HG02870 (cell line): ENCODE data around the gene ACHE.
A peak's percentile ranks its signal among the peaks of the same experiment; 100 is the strongest.

Experiments
- ATAC-seq: cut with Tn5 transposase; IDR thresholded peaks from one replicate; pipeline ENCODE4 v1.9.1; 2021; ENCODE audit warnings: mild to moderate bottlenecking, moderate library complexity; ENCODE audit not compliant: unreplicated experiment

Gene ACHE

DNA sequence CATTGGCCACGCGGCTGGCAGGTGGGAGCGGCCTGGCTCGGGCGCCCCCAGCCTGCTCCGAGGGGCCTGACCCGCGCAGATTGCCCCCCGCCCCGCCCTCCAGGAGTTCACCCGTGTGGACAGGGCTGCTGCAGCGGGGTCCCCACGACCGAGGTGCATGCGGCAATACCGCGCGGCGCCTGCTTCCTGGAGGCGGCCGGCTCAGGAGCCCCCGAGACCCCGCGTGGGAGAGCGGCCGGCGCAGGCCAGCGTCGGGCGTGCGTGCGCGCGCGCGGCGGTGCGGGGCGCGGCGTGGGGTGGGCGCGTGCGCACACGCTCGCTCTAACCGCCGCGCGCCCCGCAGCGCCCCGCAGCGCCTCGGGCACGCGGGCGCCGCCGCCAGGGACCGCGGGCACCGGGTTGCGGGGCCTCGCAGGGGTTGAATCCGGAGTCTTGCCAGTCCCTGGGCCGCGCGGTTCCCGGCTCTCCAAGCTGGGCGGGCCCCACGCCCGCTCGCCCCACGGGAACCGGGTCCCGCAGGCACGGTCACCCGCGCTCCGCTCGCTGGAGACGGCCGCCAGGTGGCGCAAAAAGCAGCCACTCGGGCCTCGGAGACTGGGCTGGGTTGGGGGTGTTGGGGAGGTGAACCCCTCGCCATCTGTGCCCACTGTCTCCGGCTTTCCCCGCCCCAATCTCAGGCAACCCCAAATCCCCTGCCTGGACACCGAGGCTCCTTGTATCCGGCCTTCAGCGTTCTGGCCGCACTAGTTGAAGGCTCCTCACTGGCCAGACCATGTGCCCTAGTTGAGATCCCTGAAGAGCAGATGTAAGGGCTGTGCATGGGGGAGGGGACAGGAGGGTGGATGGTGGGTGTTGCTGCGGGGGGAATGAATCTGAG lies 1.3 kb upstream of the ACHE start:
- no peak for ATAC-seq

DNA sequence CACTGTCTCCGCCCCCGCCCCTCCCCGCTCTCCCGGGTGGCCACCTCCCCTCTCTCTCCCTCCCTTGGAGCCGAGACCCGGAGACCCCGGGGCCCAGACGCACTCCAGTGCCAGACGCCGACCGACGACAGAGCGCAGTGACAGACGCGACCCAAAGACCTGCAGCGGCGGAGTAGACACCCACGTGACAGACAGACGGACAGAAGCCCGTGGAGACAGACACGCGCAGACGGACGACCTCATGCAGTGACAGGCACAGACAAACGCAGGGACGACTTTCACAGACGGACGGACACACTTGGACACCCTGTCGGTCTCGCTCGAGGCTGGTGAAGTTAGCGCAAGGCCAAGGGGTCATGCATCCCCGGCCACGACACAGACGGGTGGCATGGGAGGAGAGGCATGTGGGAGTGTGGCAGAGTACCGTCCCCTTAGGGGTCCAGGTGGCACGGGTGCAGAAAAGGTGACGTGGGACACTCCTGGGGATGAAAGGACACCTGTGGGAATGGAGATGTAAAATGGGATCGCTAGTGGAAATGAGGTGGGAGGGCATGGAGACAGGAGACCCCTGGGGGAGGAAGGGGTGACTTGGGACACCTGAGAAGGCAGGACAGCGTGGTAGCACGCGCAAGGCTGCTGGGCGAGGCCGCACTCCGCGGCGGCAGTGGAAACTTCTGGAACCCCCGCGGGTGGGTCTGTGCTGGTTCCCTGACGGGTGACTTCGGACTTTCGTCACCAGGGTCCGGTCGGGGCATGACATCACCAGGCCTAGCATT lies 456 bp upstream of the ACHE start:
- no peak for ATAC-seq

DNA sequence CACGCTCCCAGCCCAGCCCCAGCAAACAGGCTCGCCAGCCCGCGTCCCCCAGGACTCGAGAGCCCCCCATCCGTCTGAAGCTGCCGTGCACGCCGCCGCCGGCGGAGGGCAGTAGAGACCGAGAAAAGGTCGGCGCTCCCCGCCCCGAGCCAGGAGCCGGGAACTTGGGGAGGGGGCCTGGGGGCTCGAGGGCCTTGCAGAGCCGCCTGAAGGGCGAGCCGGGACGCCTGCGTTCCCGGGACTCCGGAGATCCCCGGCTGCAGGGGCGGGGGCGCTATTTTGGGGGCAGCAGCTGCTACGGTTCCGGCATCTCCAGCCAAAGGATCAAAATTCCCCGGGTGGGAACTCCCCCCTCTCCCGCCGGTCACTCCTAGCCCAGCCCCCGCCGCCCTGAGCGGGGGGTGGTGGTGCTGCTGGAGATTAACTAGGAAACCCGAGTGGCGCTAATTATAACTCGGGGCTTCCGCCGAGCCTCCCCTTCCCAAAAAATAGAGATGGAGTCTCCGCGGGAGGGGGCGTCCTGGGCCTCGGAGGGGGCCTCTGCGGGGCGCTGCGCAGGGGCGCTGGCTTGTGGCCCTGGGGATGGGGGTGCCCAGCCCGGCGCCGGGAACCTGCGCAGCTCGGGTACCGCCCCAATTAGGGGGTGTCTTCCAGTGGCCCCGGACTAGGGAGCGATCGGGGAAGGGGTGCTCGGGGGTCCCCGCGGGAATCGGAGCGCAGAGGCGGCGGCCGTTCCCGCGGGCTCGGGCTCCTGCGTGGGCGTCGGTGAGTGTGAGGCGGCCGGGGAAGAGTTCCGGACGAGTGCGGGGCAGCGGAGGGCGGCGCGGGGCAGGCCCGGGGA lies 608 bp downstream of the ACHE start:
- ATAC-seq: no peak

DNA sequence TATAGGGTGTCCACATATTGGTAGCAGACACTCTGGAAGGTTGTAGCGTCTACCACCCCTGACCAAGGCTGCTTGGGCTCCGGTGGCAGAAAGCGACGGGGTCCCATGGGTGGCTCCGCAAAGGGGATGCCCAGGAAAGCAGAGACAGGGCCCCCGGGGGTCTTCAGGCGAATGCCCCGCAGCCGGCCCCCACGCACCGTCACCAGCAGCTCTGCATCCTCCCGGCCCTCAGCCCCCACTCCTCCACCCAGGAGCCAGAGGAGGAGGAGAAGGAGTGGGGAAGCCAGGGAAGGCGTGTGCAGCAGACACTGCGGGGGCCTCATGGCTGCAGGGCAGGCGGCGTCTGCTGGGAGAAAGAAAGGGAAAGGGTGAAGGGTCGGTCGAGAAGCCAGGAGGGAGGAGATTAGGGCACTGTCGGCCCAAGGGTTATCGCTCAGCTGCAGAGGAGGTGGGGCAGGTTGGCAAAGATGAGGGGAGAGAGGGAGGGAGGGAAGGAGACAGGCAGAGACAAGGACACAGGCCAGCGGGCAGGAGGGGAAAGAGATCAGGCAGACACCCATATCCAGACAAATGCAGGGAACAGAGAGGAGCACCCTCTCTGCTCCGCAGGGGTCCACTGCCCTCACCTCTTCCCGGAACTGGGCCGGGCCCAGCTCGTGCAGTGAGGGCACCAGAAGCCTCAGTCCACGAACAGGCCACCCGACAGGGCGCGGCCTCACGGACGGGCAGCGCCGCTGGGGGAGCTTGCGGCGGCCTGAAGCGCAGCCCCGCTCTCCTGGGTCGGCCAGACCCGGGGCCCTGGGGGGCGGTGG lies 1.6 kb downstream of the ACHE start:
- no peak for ATAC-seq

DNA sequence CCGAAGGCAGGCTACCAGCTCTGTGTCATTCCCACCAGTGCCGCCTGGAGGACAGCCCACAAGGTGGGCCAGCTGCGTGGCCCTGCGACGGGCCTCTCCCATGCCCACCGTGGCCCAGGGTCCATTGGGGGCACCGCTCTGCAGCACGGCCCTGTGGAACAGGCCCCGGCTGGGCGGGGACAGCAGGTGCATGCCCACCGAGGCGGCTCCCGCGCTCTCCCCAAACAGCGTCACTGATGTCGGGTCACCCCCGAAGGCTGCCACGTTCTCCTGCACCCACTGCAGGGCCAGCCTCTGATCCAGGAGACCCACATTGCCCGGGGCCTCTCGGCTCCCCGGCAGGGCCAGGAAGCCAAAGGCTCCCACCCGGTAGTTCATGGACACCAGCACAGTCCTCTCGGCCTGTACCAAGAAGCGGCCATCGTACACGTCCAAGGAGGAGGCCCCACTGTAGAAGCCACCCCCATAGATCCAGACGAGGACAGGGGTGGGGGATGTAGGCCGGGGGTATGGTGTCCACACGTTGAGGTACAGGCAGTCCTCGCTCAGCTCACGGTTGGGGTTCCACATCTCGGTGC lies 2.3 kb downstream of the ACHE start:
- ATAC-seq: no peak

DNA sequence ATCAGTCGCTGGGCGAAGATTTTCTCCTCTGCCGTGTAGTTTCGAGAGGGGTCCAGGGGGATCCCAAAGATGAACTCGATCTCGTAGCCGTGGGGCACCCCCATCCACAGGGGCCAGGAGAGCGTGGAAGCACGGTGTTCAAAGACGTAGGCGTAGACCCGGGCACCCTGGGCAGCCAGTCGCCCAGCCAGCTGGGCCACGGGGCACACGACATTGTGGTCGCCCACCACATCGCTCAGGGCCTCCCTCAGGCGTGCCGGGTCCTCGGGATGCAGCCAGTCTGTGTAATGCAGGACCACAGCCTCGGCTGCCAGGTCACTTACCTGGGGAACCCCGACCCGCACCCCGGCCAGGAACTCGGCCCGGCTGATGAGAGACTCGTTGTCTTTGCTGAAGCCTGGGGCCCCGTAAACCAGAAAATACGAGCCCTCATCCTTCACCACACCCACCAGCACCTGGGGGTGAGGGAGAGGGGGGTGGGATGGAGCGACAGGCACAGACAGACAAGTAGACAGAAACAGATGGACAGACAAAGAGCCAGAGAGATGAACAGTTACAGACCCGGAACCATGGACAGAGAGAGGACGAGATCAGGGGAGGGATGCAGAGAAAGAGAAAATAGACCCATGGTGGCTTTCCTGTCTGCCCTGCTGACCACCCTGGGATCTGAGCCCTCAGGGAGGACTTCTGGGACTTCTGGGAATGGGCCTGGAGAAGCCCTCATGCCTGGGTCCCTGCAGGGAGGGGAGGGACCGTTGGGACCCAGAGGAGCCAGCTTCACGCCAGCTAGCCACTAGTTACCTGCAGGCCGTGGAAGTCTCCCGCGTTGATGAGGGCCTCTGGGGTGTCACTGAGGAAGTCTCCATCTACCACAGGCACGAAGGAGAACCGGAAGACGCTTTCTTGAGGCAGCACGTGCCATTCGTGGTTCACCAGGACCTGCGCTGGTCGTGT lies 3.0 kb downstream of the ACHE start:
- ATAC-seq: no peak

DNA sequence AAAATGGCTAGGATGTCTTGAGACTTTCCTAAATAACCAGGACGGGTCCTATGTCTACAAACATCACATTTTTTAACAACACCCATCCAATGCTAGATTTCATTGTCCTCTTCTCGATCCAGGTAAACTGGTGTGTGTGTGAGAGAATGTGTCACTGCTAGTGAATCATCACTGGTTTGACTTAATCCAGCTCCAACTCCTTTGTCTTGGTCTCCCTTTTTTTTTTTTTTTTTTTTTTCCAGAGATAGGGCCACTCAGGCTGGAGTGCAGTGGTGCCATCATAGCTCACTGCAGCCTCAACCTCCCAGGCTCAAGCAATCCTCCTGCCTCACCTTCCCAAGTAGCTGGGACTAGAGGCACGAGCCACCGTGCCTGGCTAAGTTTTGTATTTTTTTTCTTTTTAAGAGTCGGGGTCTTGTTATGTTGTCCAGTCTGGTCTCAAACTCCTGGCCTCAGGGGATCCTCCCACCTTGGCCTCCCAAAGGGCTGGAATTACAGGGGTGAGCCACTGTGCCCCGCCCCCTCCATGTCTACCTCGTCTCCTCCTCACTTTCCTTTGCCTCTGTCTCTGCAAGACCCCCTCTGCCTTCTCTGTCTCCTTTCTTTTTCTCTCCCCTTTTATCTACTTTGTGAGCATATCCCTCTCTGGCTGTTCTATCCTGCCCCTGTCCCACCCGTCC lies 4.0 kb downstream of the ACHE start:
- no peak for ATAC-seq

DNA sequence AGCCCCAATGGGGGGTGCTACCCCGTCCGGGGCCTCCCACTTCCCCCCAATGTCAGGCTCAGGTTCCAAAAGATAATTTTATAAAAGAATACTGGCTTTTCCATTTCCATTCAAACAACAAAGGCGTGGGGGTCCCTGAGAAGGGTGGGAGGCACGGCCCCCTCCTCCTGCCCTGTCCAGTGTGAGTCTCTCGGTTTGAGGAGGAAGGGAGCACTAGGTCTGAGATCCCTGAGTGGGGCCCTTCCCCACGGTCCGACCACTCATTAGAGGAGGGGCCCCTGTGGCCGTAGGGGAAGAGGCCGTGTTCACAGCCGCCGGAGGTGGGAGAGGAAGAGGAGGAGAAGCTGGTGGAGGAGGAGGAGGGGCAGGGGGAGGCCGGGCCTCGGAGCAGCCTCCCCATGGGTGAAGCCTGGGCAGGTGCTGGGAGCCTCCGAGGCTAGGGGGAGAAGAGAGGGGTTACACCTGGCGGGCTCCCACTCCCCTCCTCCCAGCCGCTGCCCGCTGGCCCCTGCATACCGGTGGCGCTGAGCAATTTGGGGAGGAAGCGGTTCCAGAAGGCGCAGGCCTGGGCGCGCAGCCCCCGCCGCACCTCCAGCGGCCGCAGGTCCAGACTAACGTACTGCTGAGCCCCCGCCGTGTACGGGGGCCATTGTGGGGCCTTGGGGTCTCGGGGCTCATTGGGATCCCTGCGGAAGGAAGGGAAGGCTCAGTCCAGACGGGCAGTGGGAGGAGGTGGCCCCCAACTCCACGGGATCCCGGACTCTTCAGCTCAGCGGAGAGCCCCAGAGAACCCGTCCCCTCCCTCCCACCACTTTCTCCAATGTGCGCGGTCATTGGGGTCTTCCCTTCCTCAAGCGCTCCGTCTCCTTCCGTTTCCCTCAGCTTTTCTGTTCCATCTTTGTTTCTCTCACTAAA lies 4.8 kb downstream of the ACHE start:
- ATAC-seq: no peak

DNA sequence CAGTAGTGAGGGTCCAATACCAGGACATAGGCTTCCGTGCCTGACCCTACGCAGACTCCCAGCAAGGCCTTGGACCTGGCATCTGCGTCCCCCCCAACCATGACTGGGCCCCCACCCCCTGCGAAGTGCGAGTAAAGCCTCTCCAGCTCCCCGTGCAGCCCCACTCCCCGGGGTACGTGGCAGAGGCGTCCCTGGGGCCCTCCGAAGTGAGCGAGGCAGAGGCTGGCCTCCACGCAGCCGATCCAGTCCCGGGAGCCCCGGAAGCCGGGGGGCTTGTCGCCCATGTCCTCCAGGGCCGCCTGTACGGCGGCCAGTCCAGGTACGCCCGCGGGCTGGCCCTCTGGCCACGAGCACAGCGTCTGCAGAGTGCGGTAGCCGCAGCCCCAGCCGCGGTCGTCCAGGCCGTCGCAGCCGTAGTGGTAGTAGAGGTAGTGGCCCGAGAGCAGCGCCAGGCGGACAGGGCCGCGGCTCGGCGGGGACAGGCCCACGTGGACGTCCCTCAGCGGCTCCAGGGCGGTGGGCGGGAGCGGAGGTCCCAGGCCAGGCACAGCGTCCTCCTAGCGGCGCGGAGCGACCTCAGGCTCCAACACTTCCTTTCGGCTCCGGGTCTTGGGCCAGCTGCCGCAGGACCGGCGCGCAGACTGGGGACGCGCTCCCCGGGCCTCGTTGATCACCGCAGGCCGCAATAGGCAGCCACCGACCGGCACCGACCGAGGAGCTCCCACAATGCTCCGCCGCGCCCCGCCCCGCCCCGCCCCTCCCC lies 6.5 kb downstream of the ACHE start, which contains the start of gene UFSP1:
TSS of gene UFSP1 (minus strand) at position 728 of the 763 bp plus-strand sequence. CDS start at position 284, 444 bp downstream.
- ATAC-seq: peak; percentile 22

DNA sequence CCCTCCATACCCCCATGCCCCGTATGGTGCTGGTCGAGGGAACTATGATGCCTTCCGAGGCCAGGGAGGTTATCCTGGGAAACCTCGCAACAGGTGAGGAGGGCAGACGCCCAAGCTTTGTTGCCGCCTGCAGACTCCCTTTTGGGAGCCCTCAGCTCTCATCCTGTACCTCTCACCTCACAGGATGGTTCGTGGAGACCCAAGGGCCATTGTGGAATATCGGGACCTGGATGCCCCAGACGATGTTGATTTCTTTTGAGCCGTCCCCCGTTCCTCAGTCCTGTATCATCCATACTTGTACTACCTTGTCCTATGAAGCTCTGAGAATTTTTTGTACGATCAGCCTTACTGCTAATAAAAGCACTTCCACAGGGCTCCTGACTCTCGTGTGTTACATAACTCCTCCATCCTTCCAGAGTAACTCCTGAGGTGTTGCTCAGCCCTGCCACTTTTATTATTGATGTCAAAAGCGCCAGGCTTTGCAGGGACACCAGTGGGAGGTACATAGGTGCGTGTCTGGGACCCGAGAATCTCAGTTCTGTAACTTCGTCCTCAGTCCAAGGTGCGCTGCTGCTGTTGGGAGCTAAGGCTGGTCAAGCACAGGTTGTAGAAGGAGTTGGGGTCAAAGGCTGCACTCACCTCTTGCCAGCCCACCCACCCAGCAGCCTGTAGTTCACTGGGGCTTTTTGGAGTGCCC lies 7.2 kb downstream of the ACHE start:
- ATAC-seq: no peak

DNA sequence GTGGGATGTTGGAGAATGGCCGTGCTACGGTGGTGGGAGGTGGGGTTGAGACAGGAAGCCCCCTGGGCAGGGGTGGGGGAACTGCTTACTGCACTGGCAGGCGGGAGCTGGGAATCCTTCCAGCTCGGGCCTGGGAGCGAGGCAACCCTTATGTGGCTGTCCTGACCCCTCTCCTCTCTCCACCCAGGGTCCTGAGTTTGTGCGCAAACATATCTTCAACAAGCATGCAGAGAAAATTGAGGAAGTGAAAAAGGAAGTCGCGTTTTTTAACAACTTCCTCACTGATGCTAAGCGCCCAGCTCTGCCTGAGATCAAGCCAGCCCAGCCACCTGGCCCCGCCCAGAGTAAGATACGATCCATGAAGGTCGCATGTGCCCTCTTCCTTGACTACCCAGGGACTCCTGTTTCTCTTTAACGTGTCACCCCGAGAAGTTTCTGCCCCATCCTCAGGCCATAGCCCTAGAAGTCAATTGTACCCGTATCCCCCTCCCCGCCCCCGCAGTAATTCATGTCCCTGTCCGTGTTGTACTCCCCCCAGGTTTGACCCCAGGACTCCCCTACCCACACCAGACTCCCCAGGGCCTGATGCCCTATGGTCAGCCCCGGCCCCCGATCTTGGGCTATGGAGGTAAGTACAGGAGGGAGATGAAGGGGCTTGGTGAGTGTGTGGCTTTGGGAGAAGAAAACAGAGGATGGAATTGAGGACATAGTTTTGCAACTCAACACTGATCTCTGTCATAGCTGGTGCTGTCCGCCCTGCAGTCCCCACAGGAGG lies 8.0 kb downstream of the ACHE start:
- ATAC-seq: no peak

DNA sequence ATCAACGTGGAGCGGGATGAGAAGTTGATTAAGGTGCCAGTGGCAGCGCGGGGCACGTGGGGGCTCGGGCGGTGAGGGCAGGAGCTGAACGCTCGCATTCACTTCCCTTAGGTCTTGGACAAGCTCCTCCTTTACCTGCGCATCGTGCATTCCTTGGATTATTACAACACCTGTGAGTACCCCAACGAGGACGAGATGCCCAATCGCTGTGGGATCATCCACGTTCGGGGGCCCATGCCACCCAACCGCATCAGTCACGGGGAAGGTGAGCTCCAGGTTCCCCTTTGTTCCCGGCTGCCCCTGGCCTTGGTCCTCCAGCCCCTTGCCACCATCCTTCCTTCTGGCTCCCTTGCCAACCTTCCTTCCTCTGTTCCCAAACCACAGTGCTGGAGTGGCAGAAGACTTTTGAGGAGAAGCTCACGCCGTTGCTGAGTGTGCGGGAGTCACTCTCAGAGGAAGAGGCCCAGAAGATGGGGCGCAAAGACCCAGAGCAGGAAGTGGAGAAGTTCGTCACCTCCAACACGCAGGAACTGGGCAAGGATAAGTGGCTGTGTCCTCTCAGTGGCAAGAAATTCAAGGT lies 8.7 kb downstream of the ACHE start:
- no peak for ATAC-seq

DNA sequence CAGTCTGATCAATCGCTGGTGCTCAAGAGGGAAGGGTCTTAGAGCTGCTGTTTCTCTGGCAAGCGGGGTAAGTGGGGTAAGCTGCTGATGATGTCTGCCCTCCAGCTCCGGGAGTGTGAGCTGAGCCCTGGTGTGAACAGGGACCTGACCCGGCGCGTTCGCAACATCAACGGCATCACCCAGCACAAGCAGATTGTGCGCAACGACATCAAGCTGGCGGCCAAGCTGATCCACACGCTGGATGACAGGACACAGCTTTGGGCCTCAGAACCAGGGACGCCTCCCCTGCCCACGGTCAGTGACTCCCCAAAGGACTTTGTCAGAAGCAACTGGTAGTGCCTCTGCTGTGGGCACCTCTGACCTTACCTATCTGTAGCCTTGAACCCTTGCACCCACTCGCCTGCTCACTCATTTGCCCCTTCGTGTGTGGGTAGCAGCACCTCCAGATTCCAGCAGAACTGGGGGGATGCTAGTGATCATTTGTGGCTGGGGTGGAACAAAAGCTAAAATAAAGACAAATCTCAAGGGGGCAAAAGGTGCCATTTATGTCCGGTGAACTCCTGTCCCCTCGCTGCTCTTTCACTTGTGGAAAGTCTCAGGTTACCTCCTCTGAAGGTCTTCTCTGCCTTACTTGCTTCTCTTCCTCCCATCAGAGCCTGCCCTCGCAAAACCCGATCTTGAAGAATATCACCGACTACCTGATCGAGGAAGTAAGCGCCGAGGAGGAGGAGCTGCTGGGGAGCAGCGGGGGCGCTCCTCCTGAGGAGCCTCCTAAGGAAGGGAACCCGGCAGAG lies 9.3 kb downstream of the ACHE start:
- ATAC-seq: no peak
